Heart right ventricle (tissue), 16 donors: ENCODE results near the gene C2CD2. TPM values are rescaled to one million over a fixed set of nuclear protein-coding genes. Genes with fewer than 3 reads are reported as not detected.

Experiments used
- ATAC-seq, 8 donors: fragments of 200-7000 bp; cut with Tn5 transposase; one replicate each; pipeline ENCODE4 v1.9.1; 2020; ENCODE audit warnings: mild to moderate bottlenecking in 8 of 8, moderate library complexity in 8 of 8, moderate number of reproducible peaks in 1 of 8
- DNase-seq, 2 donors: peaks; one replicate each; pipeline ENCODE4 v3.0.0-alpha.2; 2020
- H3K27ac ChIP-seq, 10 donors: fragments of 200-600 bp; sonication (generic) in 2 of 10; one replicate each; pipeline versions ENCODE4 v1.5.0 to v1.8.0; 2020 to 2022; ENCODE audit warnings: mild to moderate bottlenecking in 3 of 10
- H3K27me3 ChIP-seq, 7 donors: fragments of 200-600 bp; one replicate each; pipeline ENCODE4 v1.8.0; 2021 to 2022; ENCODE audit warnings: mild to moderate bottlenecking in 2 of 7
- H3K36me3 ChIP-seq, 9 donors: fragments of 200-600 bp; sonication (generic) in 1 of 9; one replicate each; pipeline versions ENCODE4 v1.5.0 to v1.8.0; 2020 to 2022; ENCODE audit warnings: mild to moderate bottlenecking in 2 of 9
- H3K4me1 ChIP-seq, 9 donors: fragments of 200-600 bp; sonication (generic) in 1 of 9; one replicate each; pipeline versions ENCODE4 v1.5.0 to v1.8.0; 2020 to 2022; ENCODE audit warnings: mild to moderate bottlenecking in 4 of 9
- H3K4me3 ChIP-seq, 10 donors: fragments of 200-600 bp; sonication (generic) in 2 of 10; one replicate each; pipeline versions ENCODE4 v1.5.0 to v1.8.0; 2020 to 2022; ENCODE audit warnings: mild to moderate bottlenecking in 7 of 10, moderate library complexity in 2 of 10
- H3K9me3 ChIP-seq, 11 donors: fragments of 200-600 bp in 10 of 11; sonication (generic) in 2 of 11; one replicate each; pipeline versions ENCODE4 v1.5.0 to v1.8.0; 2013 to 2022; ENCODE audit warnings: mild to moderate bottlenecking in 2 of 11, control low read depth in 1 of 11, moderate library complexity in 1 of 11
- WGBS, 2 donors: extraction: QIAGEN DNeasy Blood & Tissue Kit; methylation state at CpG; one replicate each; pipeline ENCODE4 v1.1.7; 2013; ENCODE audit warnings: inconsistent platforms in 1 of 2; 5-methylcytosine and 5-hydroxymethylcytosine counted together
- intact Hi-C, 10 donors: fragments of 100-400 bp; cut with DNase I; formaldehyde crosslinking; loops; one replicate each; pipeline versions ENCODE4 v1.11.1 to v1.14.2; 2022
- polyA plus RNA-seq, 2 donors: library from polyadenylated mRNA; stranded (reverse); fragments of 200-250 nt; gene quantifications; one replicate each; pipeline ENCODE4 v1.2.3, GENCODE V29; 2013
- total RNA-seq, 10 donors: library from RNA; stranded (reverse); fragmentation: NEBNext Ultra II Directional in 3 of 10; extraction: Animal tissue kit (Norgen Biotek cat#: 25700) in 3 of 10; gene quantifications; one replicate each; pipeline versions ENCODE4 v1.2.1 to v1.2.4, GENCODE V29; 2021 to 2023
- TF ChIP-seq, protein P1 (sequence below), 9 donors: fragments of 200-600 bp; sonication (generic) in 2 of 9; IDR thresholded peaks; one replicate each; pipeline versions ENCODE4 v1.5.0 to v1.8.0; 2021 to 2022; ENCODE audit warnings: antibody characterized with exemption in 9 of 9, mild to moderate bottlenecking in 5 of 9, moderate library complexity in 1 of 9
- donor health status: Arrhythmogenic right ventricular cardiomyopathy.
- donor health status: ischemic (EF 13 %, LVEDD 7.1; RV severe dilation, severe dysfunction).
- donor health status: healthy with polysubstance abuse.
- donor health status: DM: no; HTN: yes; CAD: no.
- donor health status: DM: no; HTN: no; CAD: no.
- donor health status: ischemic (EF 25% LVEDD 6.9; RV normal size, moderate dysfunction).
- donor health status: ischemic (EF 25% LVEDD 5.7; RV mildly dilated, moderate dysfunction).
- donor health status: healthy.
- donor health status: DM: yes; HTN: yes; CAD: no.
- donor health status: Ischemic cardiomyopathy.
- donor health status: ischemic (EF 35%, LVEDD 5.7; RV mildly dilated, moderate dysfunction).
- donor health status: nonischemic (EF 11% LVEDD 7.7; RV severe dilation, severe dysfunction).
- donor health status: DM: yes; HTN: yes; CAD: no.
- donor health status: PGD.
- donor health status: ischemic (EF 29% LVEDD 5.4; RV normal size, mild dysfunction).
- donor health status: nonischemic (EF 23%, LVEDD 6.1; RV moderate dilation, normal function).

C2CD2 gene
- total and polyA plus RNA-seq, 12 donors = 4.5 to 11.1 (median 6.6) TPM

- intact Hi-C loops = no loop called here
- Histone ChIP-seq H3K4me1 (peaks cover 0 to 18% (median 11%) of the 10 kb centered on the region in 9 donors), H3K27me3 (no peaks in the 10 kb centered on the region), H3K9me3 (no peaks in the 10 kb centered on the region), H3K36me3 (no peaks in the 10 kb centered on the region), H3K27ac (no peak overlapping the region), H3K4me3 (no peak overlapping the region)
- TF ChIP-seq, protein P1, sequence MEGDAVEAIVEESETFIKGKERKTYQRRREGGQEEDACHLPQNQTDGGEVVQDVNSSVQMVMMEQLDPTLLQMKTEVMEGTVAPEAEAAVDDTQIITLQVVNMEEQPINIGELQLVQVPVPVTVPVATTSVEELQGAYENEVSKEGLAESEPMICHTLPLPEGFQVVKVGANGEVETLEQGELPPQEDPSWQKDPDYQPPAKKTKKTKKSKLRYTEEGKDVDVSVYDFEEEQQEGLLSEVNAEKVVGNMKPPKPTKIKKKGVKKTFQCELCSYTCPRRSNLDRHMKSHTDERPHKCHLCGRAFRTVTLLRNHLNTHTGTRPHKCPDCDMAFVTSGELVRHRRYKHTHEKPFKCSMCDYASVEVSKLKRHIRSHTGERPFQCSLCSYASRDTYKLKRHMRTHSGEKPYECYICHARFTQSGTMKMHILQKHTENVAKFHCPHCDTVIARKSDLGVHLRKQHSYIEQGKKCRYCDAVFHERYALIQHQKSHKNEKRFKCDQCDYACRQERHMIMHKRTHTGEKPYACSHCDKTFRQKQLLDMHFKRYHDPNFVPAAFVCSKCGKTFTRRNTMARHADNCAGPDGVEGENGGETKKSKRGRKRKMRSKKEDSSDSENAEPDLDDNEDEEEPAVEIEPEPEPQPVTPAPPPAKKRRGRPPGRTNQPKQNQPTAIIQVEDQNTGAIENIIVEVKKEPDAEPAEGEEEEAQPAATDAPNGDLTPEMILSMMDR (IDR thresholded peaks at IDR 0.05) = no peak
- DNase-seq (no peak), ATAC-seq (no peak)
- WGBS, 2 donors = 93 to 95% methylated on average over 23 of the region's 23 CpGs
Measured at GRCh38 chr21:41972511-41973205, 18.8 kb upstream of the C2CD2 start.

- intact Hi-C loops = no loop called here
- Histone ChIP-seq H3K4me3 (no peak overlapping the region), H3K27me3 (no peaks in the 10 kb centered on the region), H3K36me3 (no peaks in the 10 kb centered on the region), H3K9me3 (no peaks in the 10 kb centered on the region), H3K27ac (no peak overlapping the region), H3K4me1 (peaks cover 0 to 18% (median 11%) of the 10 kb centered on the region in 9 donors)
- ATAC-seq (no peak), DNase-seq (no peak)
- 89 to 94% methylated on average over 6 of the region's 6 CpGs for WGBS, 2 donors
- TF ChIP-seq, protein P1 (IDR thresholded peaks at IDR 0.05) = no peak
Measured at GRCh38 chr21:41971891-41972290, 18.1 kb upstream of the C2CD2 start.

DNA sequence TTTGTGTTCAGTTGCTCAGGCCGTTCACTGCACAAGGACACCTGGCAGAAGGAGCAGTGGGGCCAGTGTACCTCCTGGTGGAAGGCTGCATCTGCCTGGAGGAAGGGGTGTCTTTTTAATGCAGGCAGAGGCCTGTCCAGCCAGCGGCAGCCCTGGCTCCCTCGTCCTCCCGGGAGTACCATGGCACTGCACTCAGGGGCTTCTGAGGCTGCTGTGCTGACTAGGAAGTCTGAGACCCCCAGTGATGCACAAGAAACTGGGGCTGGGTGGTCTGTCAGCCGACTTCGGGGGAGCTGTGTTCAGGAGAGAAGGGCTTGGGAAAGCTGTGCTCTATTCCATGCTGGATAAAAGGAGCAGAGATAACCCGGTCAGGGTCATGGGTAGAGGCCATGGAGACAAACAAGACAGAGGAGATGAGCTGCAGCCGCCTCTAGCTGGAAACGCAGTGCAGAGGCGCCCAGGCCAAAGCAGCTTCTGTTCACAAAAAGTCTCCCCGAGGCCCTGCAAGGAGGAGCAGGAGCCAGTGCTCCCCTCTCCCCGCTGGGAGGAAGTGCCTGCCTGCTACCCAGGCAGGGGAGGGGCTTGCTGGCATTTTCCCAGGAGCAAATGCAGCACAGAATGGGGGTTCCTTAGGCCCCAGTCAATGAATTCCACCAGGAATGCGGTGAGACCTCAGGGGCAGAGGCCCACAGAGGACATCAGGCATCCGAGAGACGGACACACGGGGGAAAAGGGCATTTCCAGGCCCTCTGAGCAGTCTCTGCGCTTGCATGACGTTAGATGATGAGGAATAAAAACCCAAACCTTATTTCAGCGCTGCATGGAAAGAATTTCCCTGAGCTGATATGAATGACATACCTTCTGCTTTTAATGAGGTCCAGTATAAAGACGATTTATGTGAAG, 17.2 kb upstream of the C2CD2 start:
- TF ChIP-seq, protein P1 (IDR thresholded peaks at IDR 0.05) = no peak
- H3K4me3 ChIP-seq = no peak overlapping the region
- DNase-seq (no peak), ATAC-seq (no peak)
- no peak overlapping the region for H3K27ac ChIP-seq
- H3K9me3 ChIP-seq = no peaks in the 10 kb centered on the region
- intact Hi-C loops = no loop called here
- 74% methylated on average over 20 of the region's 20 CpGs for WGBS, 2 donors
- no peaks in the 10 kb centered on the region for H3K27me3 ChIP-seq
- peaks cover 0 to 18% (median 11%) of the 10 kb centered on the region in 9 donors for H3K4me1 ChIP-seq
- no peaks in the 10 kb centered on the region for H3K36me3 ChIP-seq

- TF ChIP-seq, protein P1 (IDR thresholded peaks at IDR 0.05) = no peak
- intact Hi-C loops = no loop called here
- Histone ChIP-seq H3K4me1 (peaks cover 0 to 18% (median 11%) of the 10 kb centered on the region in 9 donors), H3K27ac (no peak overlapping the region), H3K9me3 (no peaks in the 10 kb centered on the region), H3K4me3 (no peak overlapping the region), H3K27me3 (no peaks in the 10 kb centered on the region), H3K36me3 (no peaks in the 10 kb centered on the region)
- DNase-seq = no peak
- 87 to 90% methylated on average over 5 of the region's 5 CpGs for WGBS, 2 donors
- no peak for ATAC-seq
Measured at GRCh38 chr21:41970106-41970391, 16.2 kb upstream of the C2CD2 start.
